ENCODE data around the gene HERC4. TPM values are rescaled to one million over a fixed set of nuclear protein-coding genes. Genes with fewer than 3 reads are reported as not detected.
A peak's percentile ranks its signal among the peaks of the same experiment; 100 is the strongest.

Gene HERC4
- total and polyA plus RNA-seq, 9 of the 15 experiments (the other 6 are each of a cell fraction or from before 2014, with no cell fraction given) = 12.5 to 33.5 (median 22.8) TPM

DNA sequence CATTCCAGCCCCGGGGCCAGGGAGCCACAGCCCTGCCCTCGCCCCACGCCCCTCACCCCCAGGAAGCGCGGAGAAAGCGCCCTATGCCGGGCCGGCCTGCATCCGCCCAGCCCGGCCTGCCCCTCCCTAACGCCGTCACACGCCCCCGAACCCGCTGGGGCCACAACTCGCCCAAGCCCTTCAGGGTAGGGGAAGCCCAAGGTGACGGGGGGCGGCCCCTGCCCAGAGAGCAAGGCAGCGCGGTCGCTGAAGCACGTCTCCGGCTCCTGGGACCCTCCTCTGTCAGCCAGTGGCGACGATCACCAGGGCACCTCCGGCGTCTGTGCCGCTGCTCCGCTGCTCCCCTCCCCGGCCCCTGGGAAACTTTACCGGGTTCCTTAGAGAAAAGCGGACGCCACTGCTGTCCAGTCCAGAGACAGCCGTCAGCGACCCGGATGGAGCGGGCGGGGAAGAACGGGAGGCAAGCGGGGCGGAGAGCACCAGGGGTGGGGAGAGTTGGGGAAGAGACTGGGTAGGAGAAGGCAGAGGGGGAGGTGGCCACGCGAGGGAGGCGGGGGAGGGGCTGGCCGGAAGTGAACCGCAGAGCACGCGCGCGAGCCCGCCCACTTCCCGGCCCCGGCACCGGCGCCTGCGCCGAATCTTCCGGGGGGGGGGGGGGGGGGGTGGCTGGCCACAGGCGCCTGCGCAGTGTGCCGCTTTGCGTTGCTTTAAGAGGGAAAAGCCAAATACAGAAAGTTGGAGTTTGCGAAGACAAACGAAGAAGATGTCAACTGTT, at the start of gene HERC4 (continued):
- peak; percentile 71 for TF ChIP-seq CREM (IDR thresholded peaks at IDR 0.05; ENCODE audit: low read depth)
- no peak for TF ChIP-seq FOXA3 (CRISPR knock-in tag; conservative IDR thresholded peaks at IDR 0.05 in 1 of 2, IDR thresholded peaks at IDR 0.05 in 1 of 2)
- no peak for TF ChIP-seq PTRF (tag; IDR thresholded peaks at IDR 0.05)
- TF ChIP-seq, protein P1, sequence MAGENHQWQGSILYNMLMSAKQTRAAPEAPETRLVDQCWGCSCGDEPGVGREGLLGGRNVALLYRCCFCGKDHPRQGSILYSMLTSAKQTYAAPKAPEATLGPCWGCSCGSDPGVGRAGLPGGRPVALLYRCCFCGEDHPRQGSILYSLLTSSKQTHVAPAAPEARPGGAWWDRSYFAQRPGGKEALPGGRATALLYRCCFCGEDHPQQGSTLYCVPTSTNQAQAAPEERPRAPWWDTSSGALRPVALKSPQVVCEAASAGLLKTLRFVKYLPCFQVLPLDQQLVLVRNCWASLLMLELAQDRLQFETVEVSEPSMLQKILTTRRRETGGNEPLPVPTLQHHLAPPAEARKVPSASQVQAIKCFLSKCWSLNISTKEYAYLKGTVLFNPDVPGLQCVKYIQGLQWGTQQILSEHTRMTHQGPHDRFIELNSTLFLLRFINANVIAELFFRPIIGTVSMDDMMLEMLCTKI (IDR thresholded peaks at IDR 0.05; ENCODE audit: partially characterized antibody) = no peak
- TF ChIP-seq, protein P2, sequence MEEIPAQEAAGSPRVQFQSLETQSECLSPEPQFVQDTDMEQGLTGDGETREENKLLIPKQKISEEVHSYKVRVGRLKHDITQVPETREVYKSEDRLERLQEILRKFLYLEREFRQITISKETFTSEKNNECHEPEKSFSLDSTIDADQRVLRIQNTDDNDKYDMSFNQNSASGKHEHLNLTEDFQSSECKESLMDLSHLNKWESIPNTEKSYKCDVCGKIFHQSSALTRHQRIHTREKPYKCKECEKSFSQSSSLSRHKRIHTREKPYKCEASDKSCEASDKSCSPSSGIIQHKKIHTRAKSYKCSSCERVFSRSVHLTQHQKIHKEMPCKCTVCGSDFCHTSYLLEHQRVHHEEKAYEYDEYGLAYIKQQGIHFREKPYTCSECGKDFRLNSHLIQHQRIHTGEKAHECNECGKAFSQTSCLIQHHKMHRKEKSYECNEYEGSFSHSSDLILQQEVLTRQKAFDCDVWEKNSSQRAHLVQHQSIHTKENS (CRISPR knock-in tag; IDR thresholded peaks at IDR 0.05) = no peak
- TF ChIP-seq, protein P3, sequence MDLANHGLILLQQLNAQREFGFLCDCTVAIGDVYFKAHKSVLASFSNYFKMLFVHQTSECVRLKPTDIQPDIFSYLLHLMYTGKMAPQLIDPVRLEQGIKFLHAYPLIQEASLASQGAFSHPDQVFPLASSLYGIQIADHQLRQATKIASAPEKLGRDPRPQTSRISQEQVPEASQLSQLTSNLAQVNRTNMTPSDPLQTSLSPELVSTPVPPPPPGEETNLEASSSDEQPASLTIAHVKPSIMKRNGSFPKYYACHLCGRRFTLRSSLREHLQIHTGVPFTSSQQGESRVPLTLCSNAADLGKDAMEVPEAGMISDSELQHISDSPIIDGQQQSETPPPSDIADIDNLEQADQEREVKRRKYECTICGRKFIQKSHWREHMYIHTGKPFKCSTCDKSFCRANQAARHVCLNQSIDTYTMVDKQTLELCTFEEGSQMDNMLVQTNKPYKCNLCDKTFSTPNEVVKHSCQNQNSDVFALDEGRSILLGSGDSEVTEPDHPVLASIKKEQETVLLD (IDR thresholded peaks at IDR 0.05) = peak; percentile 61; the same call in 1 of the 2 replicates
- TF ChIP-seq CCAR2 (IDR thresholded peaks at IDR 0.05; ENCODE audit: low read depth, low read length) = no peak
- TF ChIP-seq, protein P4, sequence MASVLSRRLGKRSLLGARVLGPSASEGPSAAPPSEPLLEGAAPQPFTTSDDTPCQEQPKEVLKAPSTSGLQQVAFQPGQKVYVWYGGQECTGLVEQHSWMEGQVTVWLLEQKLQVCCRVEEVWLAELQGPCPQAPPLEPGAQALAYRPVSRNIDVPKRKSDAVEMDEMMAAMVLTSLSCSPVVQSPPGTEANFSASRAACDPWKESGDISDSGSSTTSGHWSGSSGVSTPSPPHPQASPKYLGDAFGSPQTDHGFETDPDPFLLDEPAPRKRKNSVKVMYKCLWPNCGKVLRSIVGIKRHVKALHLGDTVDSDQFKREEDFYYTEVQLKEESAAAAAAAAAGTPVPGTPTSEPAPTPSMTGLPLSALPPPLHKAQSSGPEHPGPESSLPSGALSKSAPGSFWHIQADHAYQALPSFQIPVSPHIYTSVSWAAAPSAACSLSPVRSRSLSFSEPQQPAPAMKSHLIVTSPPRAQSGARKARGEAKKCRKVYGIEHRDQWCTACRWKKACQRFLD (CRISPR knock-in tag; IDR thresholded peaks at IDR 0.05) = no peak; the same call in 1 of the 2 replicates
- no peak for TF ChIP-seq FOXP1 (CRISPR knock-in tag; IDR thresholded peaks at IDR 0.05)
- TF ChIP-seq, protein P5, sequence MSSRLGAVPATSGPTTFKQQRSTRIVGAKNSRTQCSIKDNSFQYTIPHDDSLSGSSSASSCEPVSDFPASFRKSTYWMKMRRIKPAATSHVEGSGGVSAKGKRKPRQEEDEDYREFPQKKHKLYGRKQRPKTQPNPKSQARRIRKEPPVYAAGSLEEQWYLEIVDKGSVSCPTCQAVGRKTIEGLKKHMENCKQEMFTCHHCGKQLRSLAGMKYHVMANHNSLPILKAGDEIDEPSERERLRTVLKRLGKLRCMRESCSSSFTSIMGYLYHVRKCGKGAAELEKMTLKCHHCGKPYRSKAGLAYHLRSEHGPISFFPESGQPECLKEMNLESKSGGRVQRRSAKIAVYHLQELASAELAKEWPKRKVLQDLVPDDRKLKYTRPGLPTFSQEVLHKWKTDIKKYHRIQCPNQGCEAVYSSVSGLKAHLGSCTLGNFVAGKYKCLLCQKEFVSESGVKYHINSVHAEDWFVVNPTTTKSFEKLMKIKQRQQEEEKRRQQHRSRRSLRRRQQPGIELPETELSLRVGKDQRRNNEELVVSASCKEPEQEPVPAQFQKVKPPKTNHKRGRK (tag; IDR thresholded peaks at IDR 0.05) = no peak
- TF ChIP-seq, protein P6, sequence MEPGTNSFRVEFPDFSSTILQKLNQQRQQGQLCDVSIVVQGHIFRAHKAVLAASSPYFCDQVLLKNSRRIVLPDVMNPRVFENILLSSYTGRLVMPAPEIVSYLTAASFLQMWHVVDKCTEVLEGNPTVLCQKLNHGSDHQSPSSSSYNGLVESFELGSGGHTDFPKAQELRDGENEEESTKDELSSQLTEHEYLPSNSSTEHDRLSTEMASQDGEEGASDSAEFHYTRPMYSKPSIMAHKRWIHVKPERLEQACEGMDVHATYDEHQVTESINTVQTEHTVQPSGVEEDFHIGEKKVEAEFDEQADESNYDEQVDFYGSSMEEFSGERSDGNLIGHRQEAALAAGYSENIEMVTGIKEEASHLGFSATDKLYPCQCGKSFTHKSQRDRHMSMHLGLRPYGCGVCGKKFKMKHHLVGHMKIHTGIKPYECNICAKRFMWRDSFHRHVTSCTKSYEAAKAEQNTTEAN (CRISPR knock-in tag; IDR thresholded peaks at IDR 0.05) = peak; percentile 59; the same call in 1 of the 2 replicates
- TF ChIP-seq BRD4 (IDR thresholded peaks at IDR 0.05) = 0 out of 2 replicates have a peak, but pooled peaks have one; percentile 61
